Stimulated activated CD8-positive, alpha-beta memory T cell treated with anti-CD3 and anti-CD28 coated beads, Interleukin-7, amount 100 ng/mL, for 24 hours (primary cell): Measurements from ENCODE around the gene KIRREL3.

Source experiments
- DNase-seq: peaks from one replicate; pipeline ENCODE4 v3.0.0-alpha.2; 2020; ENCODE audit warnings: low read depth

The KIRREL3 gene

GRCh38 chr11:126575849-126576248 is 424.7 kb downstream of the KIRREL3 start:
- no peak for DNase-seq

- DNase-seq: no peak
These were observed 427.1 kb downstream of the KIRREL3 start for GRCh38 chr11:126573325-126573978.

- DNase-seq: no peak
These were observed 430.1 kb downstream of the KIRREL3 start for GRCh38 chr11:126570489-126570888.

- DNase-seq: no peak
These were observed 433.2 kb downstream of the KIRREL3 start for GRCh38 chr11:126567419-126567818.

- no peak for DNase-seq
These were observed 436.0 kb downstream of the KIRREL3 start for GRCh38 chr11:126564566-126564965.

- no peak for DNase-seq
These were observed 439.2 kb downstream of the KIRREL3 start for GRCh38 chr11:126561327-126561893.

GRCh38 chr11:126560221-126560620 is 440.3 kb downstream of the KIRREL3 start:
- DNase-seq: no peak

GRCh38 chr11:126548581-126549550 is 451.7 kb downstream of the KIRREL3 start:
- DNase-seq: no peak

- no peak for DNase-seq
These were observed 452.9 kb downstream of the KIRREL3 start for GRCh38 chr11:126547691-126548090.

GRCh38 chr11:126547161-126547560 is 453.4 kb downstream of the KIRREL3 start:
- no peak for DNase-seq

GRCh38 chr11:126546694-126547093 is 453.9 kb downstream of the KIRREL3 start:
- DNase-seq: no peak

GRCh38 chr11:126546191-126546590 is 454.4 kb downstream of the KIRREL3 start:
- no peak for DNase-seq

- DNase-seq: no peak
These were observed 455.5 kb downstream of the KIRREL3 start for GRCh38 chr11:126545057-126545555.

- no peak for DNase-seq
These were observed 456.2 kb downstream of the KIRREL3 start for GRCh38 chr11:126544108-126545056.

- no peak for DNase-seq
These were observed 456.9 kb downstream of the KIRREL3 start for GRCh38 chr11:126543691-126544090.

- DNase-seq: no peak
These were observed 458.1 kb downstream of the KIRREL3 start for GRCh38 chr11:126542334-126543015.

GRCh38 chr11:126538071-126538470 is 462.5 kb downstream of the KIRREL3 start:
- no peak for DNase-seq

- DNase-seq: no peak
These were observed 463.1 kb downstream of the KIRREL3 start for GRCh38 chr11:126537492-126537891.

GRCh38 chr11:126534141-126534805 is 466.3 kb downstream of the KIRREL3 start:
- no peak for DNase-seq

GRCh38 chr11:126533560-126533959 is 467.0 kb downstream of the KIRREL3 start:
- no peak for DNase-seq
